Inflammatory macrophage treated with lipopolysaccharide for 1 hour (primary cell): ENCODE measurements around the gene NGEF.

Experiments
- DNase-seq, 2 donors: peaks; one replicate each; pipeline ENCODE4 v3.0.0-alpha.2; 2020 to 2022

Gene NGEF

GRCh38 chr2:232997749-232998665, 15.0 kb downstream of the NGEF start:
- DNase-seq, result no peak

GRCh38 chr2:232994446-232994845, 18.6 kb downstream of the NGEF start:
- DNase-seq, result no peak

- DNase-seq, result no peak
These were observed 19.7 kb downstream of the NGEF start for GRCh38 chr2:232993231-232993821.

GRCh38 chr2:232986155-232986554, 26.9 kb downstream of the NGEF start:
- DNase-seq, result no peak

- peak; percentile 20 to 43 for DNase-seq
These were observed 28.4 kb downstream of the NGEF start for GRCh38 chr2:232984451-232985207.

GRCh38 chr2:232983669-232984140, 29.4 kb downstream of the NGEF start:
- DNase-seq, result no peak

GRCh38 chr2:232982926-232983668, 30.0 kb downstream of the NGEF start:
- peak in 1 of 2 donors; percentile 5 for DNase-seq

GRCh38 chr2:232981767-232982360, 31.2 kb downstream of the NGEF start:
- no peak for DNase-seq

GRCh38 chr2:232981356-232981755, 31.7 kb downstream of the NGEF start:
- DNase-seq, result no peak

- no peak for DNase-seq
These were observed 32.4 kb downstream of the NGEF start for GRCh38 chr2:232980683-232981082.

GRCh38 chr2:232979871-232980461, 33.1 kb downstream of the NGEF start:
- DNase-seq, result no peak

GRCh38 chr2:232977438-232977971, 35.6 kb downstream of the NGEF start:
- no peak for DNase-seq

- DNase-seq, result no peak
These were observed 36.2 kb downstream of the NGEF start for GRCh38 chr2:232976666-232977437.

GRCh38 chr2:232976176-232976575, 36.9 kb downstream of the NGEF start:
- DNase-seq, result no peak

GRCh38 chr2:232974396-232974795, 38.7 kb downstream of the NGEF start:
- no peak for DNase-seq

- DNase-seq, result no peak
These were observed 39.3 kb downstream of the NGEF start for GRCh38 chr2:232973796-232974195.

GRCh38 chr2:232973011-232973735, 39.9 kb downstream of the NGEF start:
- DNase-seq, result no peak

- DNase-seq, result no peak
These were observed 41.3 kb downstream of the NGEF start for GRCh38 chr2:232971744-232972143.

- no peak for DNase-seq
These were observed 43.0 kb downstream of the NGEF start for GRCh38 chr2:232970051-232970450.

GRCh38 chr2:232967474-232967873, 45.6 kb downstream of the NGEF start:
- no peak for DNase-seq
